SK-N-MC (cell line): ENCODE measurements around the gene ABL2.
"Not testable (repeated sequence)": the region's sequence is repeated elsewhere in the genome, so short reads cannot be mapped to it uniquely, and the experiment has no call there.

ENCODE experiments used
- DNase-seq: peaks from one replicate; pipeline ENCODE4 v3.0.0-alpha.2; 2011; ENCODE audit warnings: low read depth, low spot score
- H3K27ac ChIP-seq: fragments of 200-600 bp; sonication (generic); 2 replicates; pipeline ENCODE4 v1.5.1; 2016; ENCODE audit warnings: mixed run types
- H3K36me3 ChIP-seq: fragments of 200-600 bp; sonication (generic); 2 replicates; pipeline ENCODE4 v1.6.1; 2017; ENCODE audit warnings: antibody characterized with exemption, low read length, mixed read lengths; ENCODE audit not compliant: insufficient read depth
- H3K4me3 ChIP-seq: fragments of 200-600 bp; sonication (generic); 2 replicates; pipeline ENCODE4 v1.5.1; 2016
- H3K9ac ChIP-seq: fragments of 200-600 bp; sonication (generic); 2 replicates; pipeline ENCODE4 v1.8.0; 2017; ENCODE audit warnings: mixed run types, mixed read lengths; ENCODE audit not compliant: insufficient read length
- H3K9me3 ChIP-seq: fragments of 200-600 bp; sonication (generic); 2 replicates; pipeline ENCODE4 v1.6.1; 2017; ENCODE audit warnings: low read depth, mild to moderate bottlenecking, antibody characterized with exemption, low read length, moderate library complexity, mixed read lengths
- EZH2 ChIP-seq: fragments of 200-600 bp; sonication (generic); IDR thresholded peaks from one replicate; pipeline ENCODE4 v1.6.1; 2017; ENCODE audit warnings: antibody characterized with exemption
- FOXP2 ChIP-seq: optimal IDR thresholded peaks from 2 replicates; pipeline ENCODE3; 2011; ENCODE audit warnings: mild to moderate bottlenecking, moderate library complexity; ENCODE audit not compliant: insufficient read depth; ENCODE audit errors: extremely low read length, control extremely low read depth
- POLR2AphosphoS5 ChIP-seq: IDR thresholded peaks from 2 replicates; pipeline ENCODE4 v1.6.1; 2012; ENCODE audit warnings: mild to moderate bottlenecking, low read depth, low read length, borderline replicate concordance

ABL2 gene

DNA sequence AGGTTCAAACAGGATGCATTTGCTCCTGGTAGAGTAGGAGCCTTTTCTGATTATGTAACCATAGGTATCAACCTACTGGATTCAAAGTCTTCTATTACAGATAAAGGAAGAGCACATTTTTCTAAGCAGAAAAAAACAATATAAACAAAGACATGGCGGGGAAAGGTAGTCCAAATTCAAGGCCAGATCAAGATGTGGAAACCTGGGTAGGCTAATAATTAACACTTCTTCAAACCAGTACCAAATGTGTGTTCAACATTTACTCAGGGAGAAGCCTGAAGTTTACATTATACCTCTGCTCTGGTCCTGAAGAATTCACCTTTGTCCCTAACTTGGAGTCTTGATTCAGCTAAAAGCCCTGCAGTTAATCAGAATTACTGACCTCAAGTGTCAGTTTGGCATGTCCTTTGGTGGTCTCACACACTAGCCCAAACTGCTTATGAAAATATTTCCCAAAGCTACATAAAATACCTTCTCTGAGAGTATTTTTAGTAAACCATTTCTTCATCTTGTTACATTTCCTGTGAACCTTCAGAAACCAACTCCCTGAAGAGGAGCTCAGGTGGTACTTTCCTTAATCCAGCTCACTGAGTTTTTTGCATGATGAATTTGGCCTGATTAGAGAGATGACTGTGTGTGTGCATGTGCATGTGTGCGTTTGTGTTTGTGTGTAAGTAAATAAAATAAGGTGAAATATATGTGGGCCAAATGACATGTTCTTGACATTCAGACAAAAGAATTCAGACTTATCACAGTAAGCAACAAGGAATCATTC lies 77.4 kb downstream of the ABL2 start:
- H3K9ac ChIP-seq, result no peak overlapping the region
- H3K4me3 ChIP-seq, result no peak overlapping the region
- TF ChIP-seq FOXP2 (no peak), EZH2 (no peak), POLR2AphosphoS5 (no peak)
- peaks cover 3% of the 10 kb centered on the region; the same call in 1 of the 2 replicates for H3K36me3 ChIP-seq
- H3K9me3 ChIP-seq, result 0 out of 2 replicates have a peak, but pooled peaks cover 5% of the 10 kb centered on the region
- no peak overlapping the region for H3K27ac ChIP-seq
- DNase-seq, result no peak

- Histone ChIP-seq H3K9me3 (0 out of 2 replicates have a peak, but pooled peaks cover 5% of the 10 kb centered on the region), H3K36me3 (peaks cover 3% of the 10 kb centered on the region; the same call in 1 of the 2 replicates), H3K27ac (no peak overlapping the region), H3K9ac (no peak overlapping the region), H3K4me3 (no peak overlapping the region)
- TF ChIP-seq EZH2 (no peak), FOXP2 (no peak), POLR2AphosphoS5 (no peak)
- DNase-seq, result no peak
Measured at GRCh38 chr1:179146911-179147310, 82.6 kb downstream of the ABL2 start.

- H3K36me3 ChIP-seq, result peaks cover 3% of the 10 kb centered on the region; the same call in 1 of the 2 replicates
- H3K9me3 ChIP-seq, result 0 out of 2 replicates have a peak, but pooled peaks cover 5% of the 10 kb centered on the region
- H3K27ac ChIP-seq, result no peak overlapping the region
- H3K9ac ChIP-seq, result no peak overlapping the region
- no peak for TF ChIP-seq POLR2AphosphoS5
- no peak for TF ChIP-seq EZH2
- TF ChIP-seq FOXP2, result no peak
- H3K4me3 ChIP-seq, result no peak overlapping the region
- no peak for DNase-seq
Measured at GRCh38 chr1:179146476-179146875, 83.0 kb downstream of the ABL2 start.

DNA sequence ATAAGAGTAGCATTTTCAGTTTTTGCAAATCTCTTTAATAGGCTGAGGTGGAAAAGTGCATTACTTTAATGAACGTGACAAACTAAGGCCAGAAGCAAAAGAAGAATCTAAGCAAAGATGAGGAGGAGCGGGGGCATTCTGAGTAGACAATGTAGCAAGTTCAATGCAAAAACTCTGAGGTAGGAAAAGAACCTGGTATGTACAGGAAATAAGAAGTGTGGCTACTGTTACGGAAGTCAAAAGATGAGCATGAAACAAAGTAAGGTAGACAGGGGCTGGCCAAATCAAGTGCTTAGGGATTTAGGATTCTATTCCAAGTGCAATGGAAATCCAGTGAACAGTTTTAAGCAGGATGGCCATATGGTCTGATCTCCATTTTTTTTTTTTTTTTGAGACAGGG lies 84.0 kb downstream of the ABL2 start:
- no peak for DNase-seq
- H3K9ac ChIP-seq, result no peak overlapping the region
- H3K27ac ChIP-seq, result no peak overlapping the region
- 0 out of 2 replicates have a peak, but pooled peaks cover 5% of the 10 kb centered on the region for H3K9me3 ChIP-seq
- no peak overlapping the region for H3K4me3 ChIP-seq
- TF ChIP-seq FOXP2, result no peak
- TF ChIP-seq EZH2, result no peak
- no peak for TF ChIP-seq POLR2AphosphoS5
- H3K36me3 ChIP-seq, result peaks cover 3% of the 10 kb centered on the region

DNA sequence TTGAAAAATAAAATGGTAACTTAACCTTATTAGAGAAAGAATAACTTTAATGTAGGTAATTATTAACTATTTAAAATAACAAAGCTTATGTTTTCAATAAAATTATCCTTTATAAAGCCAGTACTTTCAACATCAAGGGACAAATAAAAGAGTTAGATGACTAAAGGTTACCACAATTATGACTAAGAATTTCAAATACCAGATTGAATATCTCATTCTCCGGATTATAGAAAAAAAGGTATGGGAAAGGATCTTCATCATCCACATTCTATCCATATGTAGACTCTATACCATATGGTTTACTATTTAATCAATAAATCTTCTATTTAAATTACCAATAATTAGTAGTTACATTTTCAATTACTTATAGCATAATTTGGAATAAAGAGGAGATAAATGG lies 84.9 kb downstream of the ABL2 start:
- Histone ChIP-seq H3K9ac (no peak overlapping the region), H3K27ac (no peak overlapping the region), H3K4me3 (no peak overlapping the region), H3K9me3 (0 out of 2 replicates have a peak, but pooled peaks cover 2% of the 10 kb centered on the region), H3K36me3 (peaks cover 3% of the 10 kb centered on the region)
- no peak for TF ChIP-seq EZH2
- TF ChIP-seq FOXP2, result no peak
- TF ChIP-seq POLR2AphosphoS5, result no peak
- no peak for DNase-seq

DNA sequence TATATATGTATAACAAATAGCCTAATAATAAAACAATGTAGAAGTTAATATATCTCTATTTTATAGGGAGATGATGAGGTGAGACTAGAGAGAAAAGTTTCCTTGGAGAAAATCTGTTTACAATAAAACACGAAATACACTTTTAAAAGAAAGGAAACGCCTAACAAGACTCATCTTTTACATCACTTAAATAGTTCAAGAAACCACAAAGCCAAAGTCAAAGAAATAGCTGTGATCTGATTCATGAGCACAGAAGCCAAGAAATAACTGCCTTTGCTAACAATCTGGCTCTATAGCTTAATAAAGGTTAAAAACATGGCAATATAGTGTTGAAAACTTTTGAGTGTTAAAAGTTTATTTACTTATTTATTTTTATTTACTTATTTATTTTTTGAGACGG lies 86.2 kb downstream of the ABL2 start:
- Histone ChIP-seq H3K27ac (0 out of 2 replicates have a peak overlapping the region, but pooled peaks have one; percentile 37), H3K36me3 (peaks cover 2% of the 10 kb centered on the region), H3K9me3 (no peaks in the 10 kb centered on the region), H3K4me3 (no peak overlapping the region), H3K9ac (no peak overlapping the region)
- DNase-seq, result no peak
- TF ChIP-seq EZH2 (no peak), FOXP2 (no peak), POLR2AphosphoS5 (no peak)

- no peak overlapping the region for H3K4me3 ChIP-seq
- no peak for DNase-seq
- no peaks in the 10 kb centered on the region; the same call in 1 of the 2 replicates for H3K36me3 ChIP-seq
- no peak overlapping the region for H3K9ac ChIP-seq
- peak overlapping the region; percentile 37; the same call in 1 of the 2 replicates for H3K27ac ChIP-seq
- H3K9me3 ChIP-seq, result no peaks in the 10 kb centered on the region
- TF ChIP-seq FOXP2, result no peak
- TF ChIP-seq EZH2, result no peak
- TF ChIP-seq POLR2AphosphoS5, result no peak
Measured at GRCh38 chr1:179142889-179143299, 86.6 kb downstream of the ABL2 start.

DNA sequence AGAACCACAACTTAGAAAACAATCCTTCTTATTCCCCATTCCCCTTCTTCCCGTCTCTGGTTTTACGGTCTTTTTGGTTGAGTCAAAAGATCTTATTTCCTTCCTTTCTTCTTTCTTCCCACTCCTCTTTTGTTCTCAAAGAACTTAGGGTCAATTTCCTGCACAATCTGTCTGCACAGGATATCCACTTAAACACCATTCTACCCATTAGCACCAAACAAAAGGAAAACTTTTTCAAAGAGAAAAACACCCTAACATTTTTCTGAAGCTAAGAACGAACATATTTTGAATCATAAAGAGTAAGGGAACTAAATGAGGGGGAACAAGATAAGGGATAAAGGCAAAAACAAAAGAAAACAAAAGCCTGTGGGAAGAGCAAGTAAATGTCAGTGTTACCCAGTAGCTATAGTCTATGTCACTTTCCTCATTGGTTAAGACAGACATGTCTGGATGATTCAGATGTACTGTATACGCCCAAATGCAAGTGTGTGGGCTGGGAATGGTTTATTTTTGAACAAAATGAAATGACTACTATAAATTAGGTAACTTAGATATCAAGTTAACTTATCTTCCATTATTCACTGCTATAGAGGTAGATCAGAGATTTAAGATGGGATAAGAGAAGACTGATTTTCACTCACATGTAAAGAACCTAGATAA lies 87.8 kb downstream of the ABL2 start:
- Histone ChIP-seq H3K36me3 (no peaks in the 10 kb centered on the region; the same call in 1 of the 2 replicates), H3K4me3 (peak overlapping the region; percentile 22; the same call in 1 of the 2 replicates), H3K27ac (peak overlapping the region; percentile 62), H3K9ac (peak overlapping the region; percentile 25), H3K9me3 (no peaks in the 10 kb centered on the region)
- no peak for DNase-seq
- TF ChIP-seq POLR2AphosphoS5, result no peak
- no peak for TF ChIP-seq FOXP2
- TF ChIP-seq EZH2, result no peak

- DNase-seq, H3K4me3 ChIP-seq, H3K9me3 ChIP-seq, H3K36me3 ChIP-seq, H3K27ac ChIP-seq, H3K9ac ChIP-seq: not testable (repeated sequence)
Measured at GRCh38 chr1:179138755-179139154, 90.7 kb downstream of the ABL2 start.
